Endothelial cell (in vitro differentiated cells): ENCODE data around the gene ZNF750. TPM values are rescaled to one million over a fixed set of nuclear protein-coding genes. Genes with fewer than 3 reads are reported as not detected.

Experiments
- DNase-seq: peaks from one replicate; pipeline ENCODE4 v3.0.0; 2021; ENCODE audit warnings: low spot score
- H3K27ac Mint-ChIP-seq: one replicate; pipeline ENCODE4 v1.8.0; 2021; ENCODE audit warnings: mixed read lengths, inconsistent platforms; ENCODE audit not compliant: unreplicated experiment
- H3K27me3 Mint-ChIP-seq: one replicate; pipeline ENCODE4 v1.8.0; 2021; ENCODE audit warnings: mild to moderate bottlenecking, moderate library complexity, mixed read lengths, inconsistent platforms; ENCODE audit not compliant: unreplicated experiment
- H3K36me3 Mint-ChIP-seq: one replicate; pipeline ENCODE4 v1.8.0; 2021; ENCODE audit warnings: mild to moderate bottlenecking, low read depth, mixed read lengths, inconsistent platforms; ENCODE audit not compliant: unreplicated experiment
- H3K4me1 Mint-ChIP-seq: one replicate; pipeline ENCODE4 v1.8.0; 2021; ENCODE audit warnings: mild to moderate bottlenecking, mixed read lengths, inconsistent platforms; ENCODE audit not compliant: unreplicated experiment
- H3K4me3 Mint-ChIP-seq: one replicate; pipeline ENCODE4 v1.8.0; 2021; ENCODE audit warnings: mild to moderate bottlenecking, mixed read lengths, inconsistent platforms; ENCODE audit not compliant: unreplicated experiment
- H3K9me3 Mint-ChIP-seq: one replicate; pipeline ENCODE4 v1.8.0; 2021; ENCODE audit warnings: mixed read lengths, inconsistent platforms; ENCODE audit not compliant: unreplicated experiment
- CTCF ChIP-seq: fragments of 200-600 bp; sonication (generic); IDR thresholded peaks from one replicate; pipeline ENCODE4 v1.5.0; 2021; ENCODE audit warnings: antibody characterized with exemption; ENCODE audit not compliant: unreplicated experiment
- total RNA-seq: library from RNA; stranded (reverse); fragmentation: NEBNext Ultra II Directional; extraction: Animal tissue kit (Norgen Biotek cat#: 25700); gene quantifications from one replicate; pipeline ENCODE4 v1.2.1, GENCODE V29; 2021; ENCODE audit not compliant: unreplicated experiment

The ZNF750 gene
- total RNA-seq, 1 donor from 2014 or later = 0.31 TPM

- no peak for TF ChIP-seq CTCF
- H3K27ac Mint-ChIP-seq = no peak overlapping the region
- H3K36me3 Mint-ChIP-seq = peaks cover 32% of the 10 kb centered on the region
These were observed 41.6 kb upstream of the ZNF750 start for GRCh38 chr17:82881324-82881823.

GRCh38 chr17:82880620-82881323 lies 41.0 kb upstream of the ZNF750 start:
- DNase-seq = no peak
- Mint-ChIP-seq H3K9me3 (no peaks in the 10 kb centered on the region), H3K27me3 (peaks cover 11% of the 10 kb centered on the region), H3K4me3 (no peak overlapping the region), H3K27ac (no peak overlapping the region), H3K36me3 (peaks cover 32% of the 10 kb centered on the region), H3K4me1 (peaks cover 42% of the 10 kb centered on the region)
- no peak for TF ChIP-seq CTCF

More at GRCh38 chr17:82881324-82881823, 41.6 kb upstream of the ZNF750 start:
- Mint-ChIP-seq H3K27me3 (peaks cover 11% of the 10 kb centered on the region), H3K4me1 (peaks cover 40% of the 10 kb centered on the region), H3K4me3 (no peak overlapping the region), H3K9me3 (no peaks in the 10 kb centered on the region)
- no peak for DNase-seq

GRCh38 chr17:82879241-82879640 lies 39.4 kb upstream of the ZNF750 start:
- no peak overlapping the region for H3K4me3 Mint-ChIP-seq
- H3K4me1 Mint-ChIP-seq = peaks cover 44% of the 10 kb centered on the region
- no peak overlapping the region for H3K27ac Mint-ChIP-seq
- peaks cover 27% of the 10 kb centered on the region for H3K36me3 Mint-ChIP-seq
- no peak for TF ChIP-seq CTCF
- no peaks in the 10 kb centered on the region for H3K9me3 Mint-ChIP-seq
- no peak for DNase-seq
- peaks cover 10% of the 10 kb centered on the region for H3K27me3 Mint-ChIP-seq

GRCh38 chr17:82878527-82878926 lies 38.7 kb upstream of the ZNF750 start:
- no peak for TF ChIP-seq CTCF
- no peak overlapping the region for H3K4me3 Mint-ChIP-seq
- H3K27ac Mint-ChIP-seq = no peak overlapping the region
- H3K36me3 Mint-ChIP-seq = peaks cover 22% of the 10 kb centered on the region
- peaks cover 44% of the 10 kb centered on the region for H3K4me1 Mint-ChIP-seq
- H3K9me3 Mint-ChIP-seq = no peaks in the 10 kb centered on the region
- H3K27me3 Mint-ChIP-seq = peaks cover 6% of the 10 kb centered on the region
- no peak for DNase-seq

- peaks cover 42% of the 10 kb centered on the region for H3K4me1 Mint-ChIP-seq
- H3K4me3 Mint-ChIP-seq = no peak overlapping the region
- no peak overlapping the region for H3K27ac Mint-ChIP-seq
- DNase-seq = peak; percentile 52
- no peaks in the 10 kb centered on the region for H3K9me3 Mint-ChIP-seq
- H3K27me3 Mint-ChIP-seq = peaks cover 3% of the 10 kb centered on the region
- H3K36me3 Mint-ChIP-seq = peaks cover 27% of the 10 kb centered on the region
- no peak for TF ChIP-seq CTCF
These were observed 37.0 kb upstream of the ZNF750 start for GRCh38 chr17:82876602-82877379.
